ENCODE measurements around the gene ZNF423.

DNA sequence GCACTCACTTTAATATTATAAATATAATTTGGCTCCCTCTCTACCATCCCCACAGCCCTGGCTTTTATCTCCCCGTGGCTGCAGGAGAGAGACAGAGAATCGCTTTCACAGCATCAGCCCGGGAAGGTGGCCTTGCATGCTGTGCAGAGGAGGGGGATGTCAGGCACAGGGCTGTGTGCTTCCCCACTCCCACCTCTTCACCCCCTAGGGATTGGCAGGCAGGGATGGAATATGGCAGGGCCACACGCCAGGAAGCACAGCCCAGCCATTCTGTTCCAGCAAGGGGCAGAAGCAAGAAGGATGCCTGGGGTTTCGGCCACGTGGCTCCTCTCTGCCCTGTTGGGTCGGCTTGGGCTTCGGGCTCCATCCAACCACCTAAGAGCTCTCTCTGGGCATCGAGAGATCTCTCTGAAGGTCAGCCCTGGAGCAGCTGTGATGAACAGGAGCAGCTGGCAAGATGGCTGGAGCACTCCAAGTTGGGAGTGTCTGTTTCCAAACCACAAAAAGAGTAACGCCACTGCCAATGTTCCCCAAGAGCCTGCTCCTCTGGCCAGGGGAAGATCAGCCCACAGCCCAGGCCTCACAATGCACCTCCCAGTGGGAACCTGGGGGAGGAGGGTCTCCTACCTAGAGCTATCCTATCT lies 259.1 kb downstream of the ZNF423 start:
- TF ChIP-seq, protein P1, sequence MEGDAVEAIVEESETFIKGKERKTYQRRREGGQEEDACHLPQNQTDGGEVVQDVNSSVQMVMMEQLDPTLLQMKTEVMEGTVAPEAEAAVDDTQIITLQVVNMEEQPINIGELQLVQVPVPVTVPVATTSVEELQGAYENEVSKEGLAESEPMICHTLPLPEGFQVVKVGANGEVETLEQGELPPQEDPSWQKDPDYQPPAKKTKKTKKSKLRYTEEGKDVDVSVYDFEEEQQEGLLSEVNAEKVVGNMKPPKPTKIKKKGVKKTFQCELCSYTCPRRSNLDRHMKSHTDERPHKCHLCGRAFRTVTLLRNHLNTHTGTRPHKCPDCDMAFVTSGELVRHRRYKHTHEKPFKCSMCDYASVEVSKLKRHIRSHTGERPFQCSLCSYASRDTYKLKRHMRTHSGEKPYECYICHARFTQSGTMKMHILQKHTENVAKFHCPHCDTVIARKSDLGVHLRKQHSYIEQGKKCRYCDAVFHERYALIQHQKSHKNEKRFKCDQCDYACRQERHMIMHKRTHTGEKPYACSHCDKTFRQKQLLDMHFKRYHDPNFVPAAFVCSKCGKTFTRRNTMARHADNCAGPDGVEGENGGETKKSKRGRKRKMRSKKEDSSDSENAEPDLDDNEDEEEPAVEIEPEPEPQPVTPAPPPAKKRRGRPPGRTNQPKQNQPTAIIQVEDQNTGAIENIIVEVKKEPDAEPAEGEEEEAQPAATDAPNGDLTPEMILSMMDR (IDR thresholded peaks at IDR 0.05), result no peak
- TF ChIP-seq POLR2A (IDR thresholded peaks at IDR 0.05), result no peak
